GM18870 (cell line): ENCODE measurements around the gene AFDN.

Source experiments
- ATAC-seq: cut with Tn5 transposase; IDR thresholded peaks from one replicate; pipeline ENCODE4 v1.9.1; 2021; ENCODE audit warnings: moderate library complexity; ENCODE audit not compliant: unreplicated experiment

AFDN gene

GRCh38 chr6:168013250-168013915, 186.7 kb downstream of the AFDN start:
- no peak for ATAC-seq

- ATAC-seq, result no peak
Observed at GRCh38 chr6:168014428-168014827, 187.7 kb downstream of the AFDN start.

GRCh38 chr6:168015009-168015408, 188.3 kb downstream of the AFDN start:
- ATAC-seq, result no peak

- ATAC-seq, result no peak
Observed at GRCh38 chr6:168015482-168016175, 188.9 kb downstream of the AFDN start.

GRCh38 chr6:168016176-168016620, 189.5 kb downstream of the AFDN start:
- ATAC-seq, result no peak

- no peak for ATAC-seq
Observed at GRCh38 chr6:168016721-168017525, 190.2 kb downstream of the AFDN start.

GRCh38 chr6:168017629-168018028, 190.9 kb downstream of the AFDN start:
- ATAC-seq, result no peak

- no peak for ATAC-seq
Observed at GRCh38 chr6:168018664-168019063, 192.0 kb downstream of the AFDN start.

GRCh38 chr6:168020242-168020641, 193.5 kb downstream of the AFDN start:
- ATAC-seq, result no peak

GRCh38 chr6:168021581-168021980, 194.9 kb downstream of the AFDN start:
- ATAC-seq, result no peak
